Measurements from ENCODE around the gene UPF1. TPM values are rescaled to one million over a fixed set of nuclear protein-coding genes. Genes with fewer than 3 reads are reported as not detected.
A peak's percentile ranks its signal among the peaks of the same experiment; 100 is the strongest.

UPF1 gene
- total RNA-seq, 3 donors from 2014 or later: 59.8 to 83.6 (median 75.2) TPM

GRCh38 chr19:18843960-18844359 lies 12.2 kb downstream of the UPF1 start:
- Histone ChIP-seq H3K4me1 (peaks cover 21 to 34% of the 10 kb centered on the region in 2 donors), H3K27me3 (no peaks in the 10 kb centered on the region), H3K36me3 (no peaks in the 10 kb centered on the region), H3K27ac (no peak overlapping the region), H3K4me3 (no peak overlapping the region), H3K9me3 (no peaks in the 10 kb centered on the region)
- TF ChIP-seq, protein P1, sequence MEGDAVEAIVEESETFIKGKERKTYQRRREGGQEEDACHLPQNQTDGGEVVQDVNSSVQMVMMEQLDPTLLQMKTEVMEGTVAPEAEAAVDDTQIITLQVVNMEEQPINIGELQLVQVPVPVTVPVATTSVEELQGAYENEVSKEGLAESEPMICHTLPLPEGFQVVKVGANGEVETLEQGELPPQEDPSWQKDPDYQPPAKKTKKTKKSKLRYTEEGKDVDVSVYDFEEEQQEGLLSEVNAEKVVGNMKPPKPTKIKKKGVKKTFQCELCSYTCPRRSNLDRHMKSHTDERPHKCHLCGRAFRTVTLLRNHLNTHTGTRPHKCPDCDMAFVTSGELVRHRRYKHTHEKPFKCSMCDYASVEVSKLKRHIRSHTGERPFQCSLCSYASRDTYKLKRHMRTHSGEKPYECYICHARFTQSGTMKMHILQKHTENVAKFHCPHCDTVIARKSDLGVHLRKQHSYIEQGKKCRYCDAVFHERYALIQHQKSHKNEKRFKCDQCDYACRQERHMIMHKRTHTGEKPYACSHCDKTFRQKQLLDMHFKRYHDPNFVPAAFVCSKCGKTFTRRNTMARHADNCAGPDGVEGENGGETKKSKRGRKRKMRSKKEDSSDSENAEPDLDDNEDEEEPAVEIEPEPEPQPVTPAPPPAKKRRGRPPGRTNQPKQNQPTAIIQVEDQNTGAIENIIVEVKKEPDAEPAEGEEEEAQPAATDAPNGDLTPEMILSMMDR (IDR thresholded peaks at IDR 0.05): no peak
- TF ChIP-seq POLR2A (IDR thresholded peaks at IDR 0.05): no peak
- TF ChIP-seq POLR2AphosphoS5 (IDR thresholded peaks at IDR 0.05): no peak
- intact Hi-C loops (cut with DNase I; ENCODE audit: low total_unique reads): no loop called here
- no peak for DNase-seq (ENCODE audit: low spot score in 2 of 2)

- Histone ChIP-seq H3K4me3 (no peak overlapping the region), H3K4me1 (peaks cover 24 to 36% of the 10 kb centered on the region in 2 donors), H3K36me3 (no peaks in the 10 kb centered on the region), H3K27me3 (no peaks in the 10 kb centered on the region), H3K9me3 (no peaks in the 10 kb centered on the region), H3K27ac (peak overlapping the region in 1 of 2 donors; percentile 54)
- DNase-seq (ENCODE audit: low spot score in 2 of 2): no peak
- intact Hi-C loops (cut with DNase I; ENCODE audit: low total_unique reads): no loop called here
- TF ChIP-seq POLR2A (IDR thresholded peaks at IDR 0.05): no peak
Observed at GRCh38 chr19:18844806-18845329, 13.1 kb downstream of the UPF1 start.

DNA sequence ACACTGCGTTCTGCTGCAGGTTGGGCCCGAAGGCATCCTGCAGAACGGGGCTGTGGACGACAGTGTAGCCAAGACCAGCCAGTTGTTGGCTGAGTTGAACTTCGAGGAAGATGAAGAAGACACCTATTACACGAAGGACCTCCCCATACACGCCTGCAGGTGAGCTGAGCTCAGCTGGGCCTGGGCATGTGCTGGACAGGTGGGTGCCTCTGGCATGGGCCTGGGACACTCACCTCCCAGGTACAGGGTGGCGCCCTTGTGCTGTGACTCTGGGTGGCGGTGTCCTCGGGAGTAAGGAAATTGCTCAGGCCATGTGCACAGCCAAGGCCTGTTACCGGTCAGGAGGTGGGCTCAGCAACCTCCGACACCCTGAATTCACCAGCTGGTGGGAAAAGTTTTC lies 14.2 kb downstream of the UPF1 start:
- H3K27me3 ChIP-seq: no peaks in the 10 kb centered on the region
- TF ChIP-seq POLR2A (IDR thresholded peaks at IDR 0.05) (no peak), POLR2AphosphoS5 (IDR thresholded peaks at IDR 0.05) (no peak)
- intact Hi-C loops (cut with DNase I; ENCODE audit: low total_unique reads): no loop called here
- H3K4me1 ChIP-seq: peaks cover 23 to 25% of the 10 kb centered on the region in 2 donors
- H3K9me3 ChIP-seq: no peaks in the 10 kb centered on the region
- H3K4me3 ChIP-seq: no peak overlapping the region
- no peaks in the 10 kb centered on the region for H3K36me3 ChIP-seq
- peak overlapping the region in 1 of 2 donors; percentile 61 for H3K27ac ChIP-seq
- DNase-seq (ENCODE audit: low spot score in 2 of 2): no peak

GRCh38 chr19:18846862-18847548 lies 15.2 kb downstream of the UPF1 start:
- Histone ChIP-seq H3K27ac (peak overlapping the region; percentile 57 to 86), H3K36me3 (no peaks in the 10 kb centered on the region), H3K4me3 (peak overlapping the region in 1 of 3 donors; percentile 22), H3K4me1 (peaks cover 23% of the 10 kb centered on the region in 2 donors), H3K9me3 (no peaks in the 10 kb centered on the region), H3K27me3 (no peaks in the 10 kb centered on the region)
- peak in 1 of 2 donors; percentile 55 for DNase-seq (ENCODE audit: low spot score in 2 of 2)
- intact Hi-C loops (cut with DNase I; ENCODE audit: low total_unique reads): no loop called here
- TF ChIP-seq, protein P1 (IDR thresholded peaks at IDR 0.05): peak in 2 of 3 donors; percentile 72 to 81
- TF ChIP-seq POLR2AphosphoS5 (IDR thresholded peaks at IDR 0.05): peak in 2 of 3 donors; percentile 12 to 60
- no peak for TF ChIP-seq POLR2A (IDR thresholded peaks at IDR 0.05)

DNA sequence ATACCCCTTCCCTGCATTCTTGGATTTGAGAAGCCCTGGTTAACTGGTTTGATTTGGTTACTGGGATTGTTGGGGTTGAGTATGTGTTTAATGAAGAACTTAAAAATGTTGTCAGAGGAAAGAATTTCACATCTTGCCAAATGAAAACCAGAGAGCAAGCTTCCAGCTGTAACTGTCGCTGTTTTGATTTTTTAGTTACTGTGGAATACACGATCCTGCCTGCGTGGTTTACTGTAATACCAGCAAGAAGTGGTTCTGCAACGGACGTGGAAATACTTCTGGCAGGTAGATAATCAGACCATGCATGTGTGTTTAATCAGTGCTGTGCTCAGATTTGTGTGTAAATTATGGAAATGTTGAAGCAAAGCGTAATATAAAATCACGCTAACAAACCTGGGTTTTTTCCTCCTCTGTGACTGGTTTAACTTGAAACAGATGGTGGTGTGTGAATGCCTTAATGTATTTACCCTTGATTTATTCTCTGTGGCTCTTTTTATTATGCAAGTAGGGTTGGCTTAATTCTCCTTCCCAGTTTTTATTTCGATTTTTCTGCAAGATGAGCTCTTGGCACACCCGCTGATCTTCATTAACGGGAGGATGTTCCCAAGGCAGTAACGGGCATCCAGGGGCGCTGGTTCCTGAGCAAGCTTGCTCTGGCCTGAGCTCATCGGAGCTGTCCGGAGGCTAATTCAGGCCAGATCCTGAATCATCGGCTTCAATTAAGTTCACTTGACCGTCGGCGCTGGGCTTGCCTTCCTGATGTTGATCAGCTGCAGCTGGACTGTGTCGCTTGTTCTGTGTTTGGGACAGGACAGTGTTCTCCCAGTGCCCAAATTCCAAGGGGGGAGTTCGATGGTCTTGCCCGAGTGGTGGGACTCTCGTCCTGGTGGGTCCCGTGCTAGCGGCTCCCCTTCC lies 16.0 kb downstream of the UPF1 start:
- peak overlapping the region in 1 of 3 donors; percentile 46 for H3K4me3 ChIP-seq
- no peaks in the 10 kb centered on the region for H3K36me3 ChIP-seq
- DNase-seq (ENCODE audit: low spot score in 2 of 2): no peak
- peak in 1 of 3 donors; percentile 14 for TF ChIP-seq POLR2AphosphoS5 (IDR thresholded peaks at IDR 0.05)
- TF ChIP-seq POLR2A (IDR thresholded peaks at IDR 0.05): no peak
- TF ChIP-seq, protein P1 (IDR thresholded peaks at IDR 0.05): no peak
- no peaks in the 10 kb centered on the region for H3K9me3 ChIP-seq
- peak overlapping the region; percentile 76 to 86 for H3K27ac ChIP-seq
- H3K4me1 ChIP-seq: peaks cover 23% of the 10 kb centered on the region in 2 donors
- intact Hi-C loops (cut with DNase I; ENCODE audit: low total_unique reads): no loop called here
- no peaks in the 10 kb centered on the region for H3K27me3 ChIP-seq
